ENCODE results near the gene RRP7A.
A peak's percentile ranks its signal among the peaks of the same experiment; 100 is the strongest.
"Not testable (repeated sequence)": the region's sequence is repeated elsewhere in the genome, so short reads cannot be mapped to it uniquely, and the experiment has no call there.

The RRP7A gene

DNA sequence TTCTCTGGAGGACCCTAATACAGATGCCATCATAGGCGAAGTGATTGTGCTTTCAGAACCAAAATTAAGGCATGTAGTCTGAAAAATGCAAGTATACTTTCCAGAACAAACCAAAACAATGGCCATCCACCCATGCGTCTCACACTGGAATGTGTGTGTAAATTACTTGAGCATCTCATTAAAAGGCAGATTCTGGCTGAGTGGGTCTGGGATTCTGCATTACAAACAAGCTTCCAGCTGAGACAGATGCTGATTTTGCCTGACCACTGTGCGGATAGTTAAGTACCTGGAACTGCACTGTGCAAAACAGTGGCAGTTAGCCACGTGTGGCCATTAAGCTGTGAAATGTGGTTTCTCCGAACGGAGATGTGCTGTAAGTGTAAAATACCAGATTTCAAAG, 26.2 kb downstream of the RRP7A start:
- DNase-seq, result no peak

DNA sequence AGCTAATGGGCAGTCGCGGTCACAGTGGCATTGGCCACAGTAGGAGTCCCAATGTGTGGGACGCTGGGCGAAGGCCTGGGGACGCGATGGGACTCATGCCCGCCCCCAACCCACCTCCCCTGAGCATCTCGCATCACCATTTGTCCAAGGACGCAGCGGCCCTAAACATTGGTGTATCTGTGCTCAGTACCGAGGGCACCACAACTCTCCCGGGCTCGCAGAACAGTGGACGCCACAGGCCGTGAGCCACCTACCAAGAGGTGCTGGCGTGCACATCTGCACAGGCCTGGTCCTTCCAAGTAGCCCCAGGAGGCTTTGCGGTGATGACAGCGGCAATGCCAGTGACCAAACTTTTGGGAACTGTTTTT, 27.3 kb downstream of the RRP7A start:
- no peak for DNase-seq

DNA sequence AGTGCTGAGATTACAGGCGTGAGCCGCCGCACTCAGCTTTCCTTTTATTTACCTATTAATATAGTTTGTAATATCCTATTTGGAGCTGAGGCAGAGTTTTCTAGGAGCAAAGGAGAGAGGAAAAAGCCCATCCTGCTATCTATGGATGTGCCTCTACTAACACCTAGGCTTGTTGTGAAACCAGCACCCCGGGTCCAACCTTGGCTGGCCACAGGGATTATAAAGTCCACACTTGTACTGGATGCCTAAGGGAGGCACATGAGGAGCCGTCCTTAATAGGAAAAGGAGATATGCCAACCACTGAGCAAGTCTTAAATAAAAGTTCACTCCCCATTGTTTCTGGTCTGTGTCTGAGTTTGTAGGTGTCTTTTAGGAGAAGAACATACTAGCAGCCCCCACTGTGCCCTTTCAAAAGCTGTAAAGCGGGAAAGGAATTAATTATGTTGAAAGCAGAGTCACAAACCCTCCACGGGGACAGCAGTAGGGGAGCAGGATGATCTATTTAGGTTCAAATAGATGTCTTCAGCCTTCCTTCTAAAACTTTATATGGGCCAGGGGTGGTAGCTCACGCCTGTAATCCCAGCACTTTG, 29.3 kb downstream of the RRP7A start:
- no peak for DNase-seq

DNA sequence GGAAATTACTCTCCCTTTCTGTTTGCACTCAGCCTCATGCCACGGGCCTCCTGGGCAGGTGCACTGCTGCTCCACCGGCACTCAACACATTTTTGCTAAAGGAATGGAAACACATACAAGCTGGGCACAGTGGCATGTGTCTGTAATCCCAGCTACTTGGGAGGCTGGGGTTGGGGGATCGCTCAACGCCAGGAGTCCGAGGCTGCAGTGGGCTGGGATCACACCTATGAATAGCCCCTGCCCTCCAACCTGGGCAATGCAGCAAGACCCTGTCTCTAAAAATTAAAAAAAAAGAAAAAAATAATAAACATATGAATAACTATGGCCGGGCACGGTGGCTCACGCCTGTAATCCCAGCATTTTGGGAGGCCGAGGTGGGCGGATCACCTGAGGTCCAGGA, 30.6 kb downstream of the RRP7A start:
- no peak for DNase-seq

DNA sequence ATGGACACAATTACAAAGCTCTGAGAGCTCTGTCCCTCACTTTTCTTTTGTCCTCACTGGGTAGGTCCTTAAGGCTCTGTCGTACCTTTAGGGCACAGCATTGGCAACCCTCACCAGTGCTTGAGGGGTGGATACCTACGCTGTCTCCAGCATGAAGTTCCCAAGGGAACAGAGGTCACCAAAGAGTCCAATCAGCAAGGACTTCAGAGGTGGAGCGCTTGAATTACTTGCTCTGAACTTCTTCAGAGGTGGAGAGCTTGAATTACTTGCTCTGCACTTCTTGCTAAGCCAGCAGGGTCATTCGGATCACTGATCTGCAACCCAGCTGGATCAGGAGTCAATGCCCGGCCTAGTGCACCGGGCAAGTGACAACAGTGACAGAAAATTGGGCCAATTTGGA, 35.1 kb downstream of the RRP7A start:
- DNase-seq, result no peak

DNA sequence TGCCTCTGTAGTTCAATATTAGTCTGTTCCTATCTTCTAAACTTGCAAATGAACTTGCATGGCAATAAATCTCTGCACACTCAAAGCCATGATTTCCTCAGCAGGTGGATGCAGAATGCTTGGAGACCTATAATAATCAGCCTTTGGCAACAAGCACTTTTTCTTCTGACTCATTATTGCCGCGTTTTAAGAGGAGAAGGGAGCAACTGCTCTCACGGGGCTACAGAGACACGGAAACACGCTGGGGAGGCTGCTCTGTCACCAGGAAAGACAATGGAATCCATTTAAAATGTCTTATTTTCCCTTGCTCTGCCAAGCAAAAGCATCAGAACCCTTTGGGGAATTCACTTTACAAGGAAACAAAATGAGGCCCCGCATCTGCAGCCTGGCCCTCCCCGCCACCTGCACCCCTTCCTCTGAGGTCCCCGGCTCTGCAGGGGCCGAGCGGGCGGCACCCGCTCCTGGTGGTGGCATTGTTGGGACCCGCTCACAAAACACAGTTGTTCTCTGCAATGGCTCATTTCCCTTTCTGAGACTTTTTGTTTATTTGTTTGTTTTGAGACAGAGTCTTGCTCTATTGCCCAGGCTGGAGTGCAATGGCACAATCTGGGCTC, 35.9 kb downstream of the RRP7A start:
- DNase-seq, result not testable (repeated sequence)

DNA sequence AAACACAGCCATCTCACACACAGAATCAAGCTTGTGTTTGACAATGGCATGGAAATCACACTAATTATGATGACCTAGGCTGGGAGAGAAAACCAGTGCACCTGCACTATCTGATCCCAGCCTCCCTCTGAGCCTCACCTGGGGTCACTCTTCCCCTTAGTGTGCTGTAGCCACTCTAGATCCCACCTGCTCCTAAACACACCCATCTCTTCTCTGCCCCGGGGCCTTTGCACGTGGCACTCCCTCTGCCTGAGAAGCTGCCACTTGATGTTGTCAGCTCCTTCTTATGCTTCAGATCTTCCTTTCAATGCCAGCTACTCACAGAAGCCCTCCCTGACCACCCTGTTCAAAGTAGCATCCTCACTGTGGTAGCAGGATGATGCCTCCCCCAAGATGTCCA, 44.5 kb downstream of the RRP7A start:
- no peak for DNase-seq

DNA sequence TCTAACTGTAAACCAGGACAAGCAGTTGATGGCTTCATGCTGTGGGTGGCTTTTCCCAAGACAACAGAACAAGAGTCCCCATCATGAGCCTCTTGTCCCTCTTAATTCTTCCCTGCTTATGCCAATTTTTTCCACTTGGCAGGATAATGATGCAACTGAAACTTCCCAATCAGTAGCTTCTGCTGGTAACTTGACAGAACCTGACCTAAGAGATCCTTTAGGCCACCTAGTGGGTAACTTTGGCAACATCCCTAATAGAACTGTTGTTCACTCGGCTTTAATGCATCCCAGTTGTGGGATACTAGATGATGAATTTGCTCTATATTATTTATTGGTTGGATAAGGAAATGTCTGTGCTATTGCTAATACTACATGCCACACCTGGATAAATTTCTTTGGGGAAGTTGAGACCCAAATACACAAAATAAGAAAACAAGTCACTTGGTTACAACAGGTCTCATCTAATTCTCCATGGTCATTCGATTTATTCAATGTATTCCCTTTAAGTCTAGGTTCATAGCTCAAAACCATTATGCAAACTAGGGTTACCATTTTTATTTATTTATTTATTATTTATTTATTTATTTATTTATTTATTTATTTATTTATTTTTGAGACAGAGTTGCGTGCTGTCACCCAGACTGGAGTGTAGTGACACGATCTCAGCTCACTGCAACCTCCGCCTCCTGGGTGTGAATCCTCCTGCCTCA, 46.0 kb downstream of the RRP7A start:
- DNase-seq, result peak; percentile 8

DNA sequence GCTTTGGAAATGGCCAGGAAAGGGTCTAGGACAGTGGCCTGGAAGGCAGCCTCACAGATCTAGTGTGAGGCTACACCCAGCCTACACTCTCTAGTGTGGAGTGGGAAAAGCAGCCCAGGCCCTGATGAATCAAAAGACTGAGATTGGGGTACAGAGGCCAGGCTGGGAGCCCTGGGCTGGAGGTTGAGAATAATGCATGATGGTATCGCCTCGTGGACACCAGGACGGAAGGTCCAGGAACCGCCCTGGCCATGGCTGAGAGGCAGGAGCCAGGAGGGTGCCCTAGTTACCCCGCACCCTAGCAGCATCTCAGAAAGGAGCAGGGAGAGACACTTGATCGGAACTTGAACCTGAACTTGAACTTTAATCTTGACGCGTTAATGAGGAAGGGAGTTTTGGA, 46.9 kb downstream of the RRP7A start:
- DNase-seq, result no peak

DNA sequence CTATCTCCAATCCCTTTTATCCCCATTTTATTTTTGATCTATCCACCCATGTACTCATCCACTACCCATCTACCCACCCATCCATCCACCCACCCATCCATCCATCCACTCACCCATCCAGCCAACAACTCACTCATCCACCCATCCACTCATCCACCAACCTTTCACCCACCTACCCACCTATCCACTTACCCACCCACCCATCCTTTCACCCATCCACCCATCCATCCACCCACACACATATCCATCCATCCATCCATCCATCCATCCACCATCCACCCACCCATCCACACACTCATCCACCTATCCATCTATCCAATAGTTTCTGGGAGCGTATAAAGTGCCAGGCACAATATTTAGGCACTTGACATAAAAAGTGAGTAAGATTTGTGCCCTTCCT, 48.2 kb downstream of the RRP7A start:
- no peak for DNase-seq

DNA sequence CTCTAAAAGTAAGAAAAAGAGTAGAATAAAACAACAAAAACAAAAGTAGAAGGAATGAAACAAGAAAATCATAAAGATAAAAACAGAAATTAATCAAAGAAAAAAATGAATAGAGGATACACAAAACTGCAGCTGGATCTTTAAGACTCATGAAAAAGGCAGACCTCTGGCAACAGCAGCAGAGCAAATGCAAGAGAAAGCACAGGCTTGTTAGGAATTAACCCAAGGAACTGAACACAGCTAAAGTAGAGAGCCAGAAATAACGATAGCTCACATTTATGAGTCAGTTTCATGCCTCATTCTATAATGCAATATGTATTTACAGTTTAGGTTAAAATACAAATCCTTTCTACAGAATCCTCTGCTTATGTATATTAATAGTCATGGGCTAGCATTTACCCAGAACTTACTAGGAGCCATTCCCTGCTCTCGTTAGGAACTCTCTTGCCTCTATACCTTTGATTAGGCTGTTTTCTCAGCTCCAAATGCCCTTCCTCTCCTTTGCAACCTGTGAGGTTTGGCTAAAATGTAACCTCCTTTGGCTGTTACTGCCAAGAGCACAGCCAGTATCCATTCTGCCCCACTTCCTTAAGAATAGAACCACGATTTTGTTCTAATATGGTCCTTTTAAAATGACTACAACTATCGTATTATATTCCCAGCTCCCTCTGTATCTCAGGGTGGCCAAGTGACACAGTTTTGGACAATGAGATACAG, 49.1 kb downstream of the RRP7A start:
- DNase-seq, result no peak

DNA sequence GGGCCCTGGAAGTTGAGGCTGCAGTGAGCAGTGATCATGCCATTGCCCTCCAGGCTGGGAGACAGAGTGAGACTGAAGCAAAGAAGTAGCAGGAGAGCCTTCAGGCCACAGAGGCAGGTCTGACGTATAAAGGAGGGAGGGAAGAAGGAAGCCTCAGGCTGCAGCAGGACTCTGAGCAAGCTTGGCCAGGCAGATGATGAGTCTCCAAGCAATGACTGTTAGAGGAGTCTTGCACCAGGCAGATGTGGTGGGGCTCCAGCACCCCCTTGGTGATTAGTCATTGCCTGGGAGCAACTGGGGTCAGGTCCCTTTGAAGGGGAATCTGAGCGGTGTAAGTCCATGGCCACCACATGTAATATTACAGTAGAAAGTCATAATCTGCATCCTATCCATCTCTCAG, 50.8 kb downstream of the RRP7A start:
- DNase-seq, result no peak

DNA sequence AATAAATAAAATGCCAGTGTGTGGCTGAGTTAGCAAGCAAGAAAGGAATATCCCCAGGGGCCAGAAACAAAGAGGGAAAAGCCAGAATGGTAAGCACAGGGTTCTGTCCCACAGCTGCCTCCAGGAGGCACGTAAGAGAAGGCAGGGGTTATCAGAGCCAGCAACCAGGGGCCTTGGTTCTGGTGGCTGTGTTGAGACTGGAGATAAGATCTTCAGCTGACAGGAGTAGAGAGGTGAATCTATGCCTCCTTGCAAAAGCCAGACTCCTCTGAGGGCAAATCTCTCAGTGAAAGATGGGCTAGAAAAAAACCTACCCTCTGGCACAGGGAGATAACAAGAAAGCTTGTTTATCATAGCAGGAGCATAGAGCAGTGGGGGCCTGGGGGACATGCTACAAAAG, 57.6 kb downstream of the RRP7A start:
- no peak for DNase-seq

DNA sequence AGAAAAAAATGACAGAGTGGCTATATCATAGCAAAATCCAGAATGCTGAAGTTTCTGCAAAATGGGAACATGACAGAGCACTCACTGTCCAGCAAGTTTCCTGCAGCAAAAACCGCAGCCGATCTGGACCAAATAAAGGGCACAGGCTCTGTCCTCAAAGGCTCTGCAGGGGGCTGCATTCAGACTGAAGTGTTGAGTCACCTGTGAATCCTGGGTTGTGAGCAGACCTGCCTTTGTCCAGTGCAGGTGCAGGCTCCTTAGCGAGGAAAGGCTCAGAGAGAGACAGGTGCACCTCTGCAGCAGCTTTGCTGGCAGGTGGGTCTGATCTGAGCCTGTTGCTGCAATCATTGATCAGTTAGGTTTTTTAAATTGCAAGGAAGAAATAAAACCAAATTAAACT, 58.1 kb downstream of the RRP7A start:
- no peak for DNase-seq

Data from stimulated activated CD4-positive, alpha-beta T cell treated with anti-CD3 and anti-CD28 coated beads, Interleukin-15, amount 100 ng/mL, for 24 hours (primary cell).